H1 (cell line): ENCODE results near the gene PTH1R. TPM values are rescaled to one million over a fixed set of nuclear protein-coding genes. Genes with fewer than 3 reads are reported as not detected.

ENCODE experiments used
- CTCF ChIA-PET: fragments of 300-600 bp; sonication (Branson Sonifier 250); formaldehyde crosslinking; loops from one replicate; lab custom pipeline; 2021; ENCODE audit not compliant: partially characterized antibody; lab: Charles Lee
- POLR2A ChIA-PET: fragments of 300-600 bp; sonication (Branson Sonifier 250); formaldehyde crosslinking; loops from one replicate; lab custom pipeline; 2021; ENCODE audit warnings: inconsistent platforms; ENCODE audit not compliant: partially characterized antibody; lab: Charles Lee
- DNase-seq, 2 experiments: peaks; one replicate each; pipeline versions ENCODE4 v3.0.0 to v3.0.0-alpha.2; 2010 to 2022; ENCODE audit warnings: low spot score in 2 of 2, low read depth in 1 of 2, mixed read lengths in 1 of 2
- FAIRE-seq: peaks from 2 replicates; lab custom pipeline; 2011; peaks lifted over from hg19 to GRCh38; lab: Jason Lieb, UNC
- H2AFZ ChIP-seq: 2 replicates; pipeline ENCODE4 v1.8.1; 2012; ENCODE audit warnings: low read length, inconsistent platforms
- H2AK5ac ChIP-seq: 2 replicates; pipeline ENCODE4 v1.6.1; 2013; ENCODE audit warnings: low read depth, low read length
- H2BK120ac ChIP-seq: replicated peaks from 2 replicates; pipeline ENCODE3; 2013; ENCODE audit warnings: low read depth, low read length, inconsistent platforms
- H2BK12ac ChIP-seq: 2 replicates; pipeline ENCODE4 v1.6.1; 2013; ENCODE audit warnings: low read depth, low read length
- H2BK15ac ChIP-seq: 2 replicates; pipeline ENCODE4 v1.6.1; 2013; ENCODE audit warnings: low read length
- H2BK20ac ChIP-seq: 2 replicates; pipeline ENCODE4 v1.6.1; 2013; ENCODE audit warnings: low read length
- H2BK5ac ChIP-seq: 2 replicates; pipeline ENCODE4 v1.6.1; 2013; ENCODE audit warnings: low read depth, low read length
- H3K14ac ChIP-seq: 2 replicates; pipeline ENCODE4 v1.6.1; 2013; ENCODE audit warnings: inconsistent platforms; ENCODE audit not compliant: insufficient read length
- H3K18ac ChIP-seq: 2 replicates; pipeline ENCODE4 v1.6.1; 2013; ENCODE audit warnings: low read length; ENCODE audit errors: extremely low read depth
- H3K23ac ChIP-seq: 2 replicates; pipeline ENCODE4 v1.6.1; 2013; ENCODE audit warnings: inconsistent platforms; ENCODE audit not compliant: insufficient read length
- H3K23me2 ChIP-seq: 2 replicates; pipeline ENCODE4 v1.6.1; 2013; ENCODE audit warnings: low read depth, low read length
- H3K27ac ChIP-seq: 2 replicates; pipeline ENCODE4 v1.6.1; 2011; ENCODE audit warnings: low read depth, low read length, inconsistent platforms
- H3K27me3 ChIP-seq, 4 experiments: replicated peaks in 1 of 4; 1 replicate in 1 of 4; 2 replicates in 3 of 4; pipeline versions ENCODE4 v1.6.1 to v1.8.1; 2011 to 2013; ENCODE audit warnings: low read length in 3 of 4, mild to moderate bottlenecking in 3 of 4, inconsistent platforms in 2 of 4, mixed read lengths in 2 of 4, moderate library complexity in 1 of 4; ENCODE audit not compliant: control insufficient read depth in 3 of 4, insufficient read depth in 3 of 4; ENCODE audit errors: extremely low read depth in 1 of 4
- H3K36me3 ChIP-seq, 4 experiments: 2 replicates each; pipeline versions ENCODE4 v1.6.1 to v1.8.1; 2011 to 2013; ENCODE audit warnings: mild to moderate bottlenecking in 4 of 4, low read length in 3 of 4, moderate library complexity in 2 of 4, control low read depth in 1 of 4, inconsistent platforms in 1 of 4; ENCODE audit not compliant: insufficient read depth in 4 of 4, control insufficient read depth in 2 of 4
- H3K4ac ChIP-seq: replicated peaks from 2 replicates; pipeline ENCODE3; 2013; ENCODE audit warnings: low read length, low read depth, mixed read lengths, inconsistent platforms; ENCODE audit not compliant: insufficient read length
- H3K4me1 ChIP-seq, 4 experiments: replicated peaks in 1 of 4; 1 replicate in 1 of 4; 2 replicates in 3 of 4; pipeline versions ENCODE4 v1.6.1 to v1.8.1; 2011 to 2013; ENCODE audit warnings: low read length in 3 of 4, inconsistent platforms in 2 of 4, mixed read lengths in 1 of 4; ENCODE audit not compliant: insufficient read depth in 4 of 4, control insufficient read depth in 3 of 4
- H3K4me2 ChIP-seq, 2 experiments: 2 replicates each; pipeline versions ENCODE4 v1.6.1 to v1.8.1; 2011 to 2013; ENCODE audit warnings: low read depth in 2 of 2, low read length in 2 of 2, control low read depth in 1 of 2, inconsistent platforms in 1 of 2, mild to moderate bottlenecking in 1 of 2; ENCODE audit not compliant: insufficient read depth in 1 of 2
- H3K4me3 ChIP-seq, 4 experiments: fragments of 200-600, 300-600 bp in 1 of 4; sonication (generic), shearing (Covaris generic), sonication (Bioruptor Twin) in 1 of 4; 2 replicates each; pipeline versions ENCODE4 v1.5.1 to v1.8.1; 2011 to 2016; ENCODE audit warnings: low read length in 4 of 4, low read depth in 3 of 4, control low read depth in 2 of 4, inconsistent platforms in 2 of 4, mild to moderate bottlenecking in 2 of 4, mixed read lengths in 1 of 4, moderate library complexity in 1 of 4; ENCODE audit not compliant: insufficient read depth in 2 of 4; ENCODE audit errors: extremely low read depth in 1 of 4
- H3K56ac ChIP-seq: replicated peaks from 2 replicates; pipeline ENCODE3; 2013; ENCODE audit warnings: low read depth, mild to moderate bottlenecking, mixed read lengths, low read length, inconsistent platforms; ENCODE audit not compliant: insufficient read length
- H3K79me1 ChIP-seq: 2 replicates; pipeline ENCODE4 v1.6.1; 2013; ENCODE audit warnings: low read depth, low read length, control low read depth
- H3K79me2 ChIP-seq, 2 experiments: 2 replicates each; pipeline versions ENCODE4 v1.6.1 to v1.8.1; 2012 to 2013; ENCODE audit warnings: low read length in 2 of 2, mild to moderate bottlenecking in 2 of 2, inconsistent platforms in 1 of 2; ENCODE audit not compliant: insufficient read depth in 2 of 2, control insufficient read depth in 1 of 2
- H3K9ac ChIP-seq, 4 experiments: replicated peaks in 1 of 4; 1 replicate in 1 of 4; 2 replicates in 3 of 4; pipeline versions ENCODE4 v1.6.1 to v1.8.1; 2011 to 2013; ENCODE audit warnings: low read depth in 3 of 4, low read length in 3 of 4, control low read depth in 2 of 4, mild to moderate bottlenecking in 2 of 4, moderate library complexity in 2 of 4, inconsistent platforms in 1 of 4; ENCODE audit errors: extremely low read depth in 1 of 4
- H3K9me3 ChIP-seq, 2 experiments: 2 replicates each; pipeline versions ENCODE4 v1.6.1 to v1.8.1; 2012 to 2013; ENCODE audit warnings: mild to moderate bottlenecking in 2 of 2, moderate library complexity in 2 of 2, control low read depth in 1 of 2, inconsistent platforms in 1 of 2, low read depth in 1 of 2, low read length in 1 of 2, mixed read lengths in 1 of 2; ENCODE audit not compliant: insufficient read depth in 2 of 2
- H4K20me1 ChIP-seq, 2 experiments: replicated peaks in 1 of 2; 2 replicates each; pipeline versions ENCODE3 to v1.8.1; 2011 to 2013; ENCODE audit warnings: inconsistent platforms in 2 of 2, low read length in 2 of 2, mild to moderate bottlenecking in 1 of 2; ENCODE audit not compliant: insufficient read depth in 2 of 2, control insufficient read depth in 1 of 2
- H4K5ac ChIP-seq: 2 replicates; pipeline ENCODE4 v1.6.1; 2013; ENCODE audit warnings: low read length, low read depth, mixed read lengths, inconsistent platforms; ENCODE audit not compliant: insufficient read length
- H4K8ac ChIP-seq: 2 replicates; pipeline ENCODE4 v1.8.0; 2013; ENCODE audit warnings: mild to moderate bottlenecking, moderate library complexity, low read length, inconsistent platforms; ENCODE audit not compliant: insufficient read depth; ENCODE audit errors: extremely low read depth
- H4K91ac ChIP-seq: replicated peaks from 2 replicates; pipeline ENCODE3; 2013; ENCODE audit warnings: low read length, mixed read lengths, inconsistent platforms; ENCODE audit not compliant: insufficient read length
- BACH1 ChIP-seq: IDR thresholded peaks from 2 replicates; pipeline ENCODE4 v1.6.1; 2012; ENCODE audit warnings: low read length, improper control_type of control experiment
- CBX8 ChIP-seq: fragments of 300-800, 300-1000 bp; sonication (generic); IDR thresholded peaks from 2 replicates; pipeline ENCODE4 v1.7.1; 2016; ENCODE audit warnings: low read depth, low read length, borderline replicate concordance
- EP300 ChIP-seq, 2 experiments: IDR thresholded peaks; 1 replicate in 1 of 2; 2 replicates in 1 of 2; pipeline ENCODE4 v1.6.1; 2011 to 2012; ENCODE audit warnings: low read depth in 2 of 2, low read length in 2 of 2, mild to moderate bottlenecking in 2 of 2, borderline replicate concordance in 1 of 2, inconsistent platforms in 1 of 2, moderate library complexity in 1 of 2
- GABPA ChIP-seq: IDR thresholded peaks from 2 replicates; pipeline ENCODE4 v1.6.1; 2011; ENCODE audit warnings: mild to moderate bottlenecking, low read length, moderate library complexity, borderline replicate concordance; ENCODE audit not compliant: insufficient read depth
- KDM4A ChIP-seq: IDR thresholded peaks from one replicate; pipeline ENCODE4 v1.7.1; 2012; ENCODE audit warnings: low read depth, mild to moderate bottlenecking, moderate library complexity, low read length, inconsistent platforms; ENCODE audit not compliant: severe bottlenecking
- NRF1 ChIP-seq: IDR thresholded peaks from 2 replicates; pipeline ENCODE4 v1.6.1; 2011; ENCODE audit warnings: mild to moderate bottlenecking, low read depth, low read length, improper control_type of control experiment
- POLR2A ChIP-seq, 2 experiments: IDR thresholded peaks; 1 replicate in 1 of 2; 2 replicates in 1 of 2; pipeline ENCODE4 v1.6.1; 2011; ENCODE audit warnings: low read depth in 2 of 2, low read length in 2 of 2, mild to moderate bottlenecking in 2 of 2; ENCODE audit errors: control extremely low read depth in 1 of 2
- SAP30 ChIP-seq: fragments of 300-600 bp; sonication (generic); IDR thresholded peaks from 2 replicates; pipeline ENCODE4 v1.7.1; 2012; ENCODE audit warnings: low read length, moderate library complexity, mild to moderate bottlenecking, inconsistent platforms; ENCODE audit not compliant: insufficient read depth, insufficient replicate concordance
- SIX5 ChIP-seq: IDR thresholded peaks from 2 replicates; pipeline ENCODE4 v1.6.1; 2011; ENCODE audit warnings: mild to moderate bottlenecking, low read depth, low read length
- TAF1 ChIP-seq: IDR thresholded peaks from 2 replicates; pipeline ENCODE4 v1.6.1; 2011; ENCODE audit warnings: mild to moderate bottlenecking, low read depth, low read length
- TEAD4 ChIP-seq: IDR thresholded peaks from 2 replicates; pipeline ENCODE4 v1.6.1; 2012; ENCODE audit warnings: low read depth, low read length, inconsistent platforms, mixed read lengths
- YY1 ChIP-seq: IDR thresholded peaks from 2 replicates; pipeline ENCODE4 v1.6.1; 2011; ENCODE audit warnings: low read depth, mild to moderate bottlenecking, low read length
- whole genome bisulfite sequencing, 2 experiments: shearing (Covaris generic) in 1 of 2; methylation state at CpG; one replicate each; pipeline versions ENCODE4 v1.1.6 to v1.1.7; 2013 to 2015; ENCODE audit warnings: low lambda C conversion rate in 2 of 2, mixed read lengths in 2 of 2, inconsistent platforms in 1 of 2, low coverage in 1 of 2, missing lambda C conversion rate in 1 of 2; ENCODE audit not compliant: insufficient replicate concordance in 2 of 2, insufficient coverage in 1 of 2, insufficient read length in 1 of 2; ENCODE audit errors: extremely low coverage in 1 of 2, missing lambda C conversion rate in 1 of 2; 5-methylcytosine and 5-hydroxymethylcytosine counted together
- polyA plus RNA-seq, 7 experiments: library from polyadenylated mRNA; depleted of rRNA in 3 of 7; stranded (reverse) in 5 of 7; unstranded in 2 of 7; fragments of >200 nt in 5 of 7; fragments of 200-250 nt in 2 of 7; gene quantifications; 1 replicate in 5 of 7; 2 replicates in 1 of 7; 4 replicates in 1 of 7; pipeline versions ENCODE4 v1.2.1 to v1.2.3, GENCODE V29; 2011 to 2013; ENCODE audit warnings: missing spikeins in 2 of 7, mixed read lengths in 2 of 7
- total RNA-seq: library from RNA; stranded (reverse); fragmentation: NEBNext Ultra II Directional; extraction: Animal tissue kit (Norgen Biotek cat#: 25700); gene quantifications from 2 replicates; pipeline ENCODE4 v1.2.1, GENCODE V29; 2021

PTH1R gene
- total and polyA plus RNA-seq, 2 of the 8 experiments (the other 6 are each of a cell fraction or from before 2014, with no cell fraction given): 0.57 to 1.5 TPM

DNA sequence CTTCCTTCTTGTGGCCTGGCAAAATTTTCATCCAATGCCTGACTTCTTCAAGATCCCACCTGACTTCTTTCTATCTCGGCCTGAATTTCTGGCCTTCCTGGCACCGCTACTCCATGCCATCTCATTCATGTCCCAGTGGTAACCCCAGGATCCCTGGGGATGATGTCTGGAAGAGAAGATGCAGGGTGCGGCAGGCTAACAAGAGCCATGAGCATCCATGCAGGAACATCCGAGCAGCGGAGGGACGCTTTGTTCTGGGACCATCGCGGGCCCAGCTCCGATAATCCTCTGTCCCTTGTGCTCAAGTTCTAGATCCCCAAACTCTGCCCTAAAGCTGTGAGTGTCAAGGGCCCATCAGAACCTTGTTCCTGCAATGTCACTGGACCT, 25.2 kb upstream of the PTH1R start:
- Histone ChIP-seq H2BK120ac (no peak overlapping the region), H3K56ac (no peak overlapping the region), H4K91ac (no peak overlapping the region), H3K4ac (no peak overlapping the region), H3K4me2 (no peak overlapping the region), H3K23ac (no peak overlapping the region), H3K79me1 (0 out of 2 replicates have a peak, but pooled peaks cover 2% of the 10 kb centered on the region), H4K20me1 (no peaks in the 10 kb centered on the region), H2BK5ac (no peak overlapping the region), H3K4me1 (no peaks in the 10 kb centered on the region; a peak in 3 of 7 replicates), H3K4me3 (no peak overlapping the region), H3K27me3 (no peaks in the 10 kb centered on the region; a peak in 1 of 7 replicates), H3K23me2 (0 out of 2 replicates have a peak, but pooled peaks cover 1% of the 10 kb centered on the region), H3K18ac (no peak overlapping the region), H4K8ac (no peak overlapping the region), H2AK5ac (no peak overlapping the region; the same call in 1 of the 2 replicates), H3K14ac (no peak overlapping the region), H4K5ac (no peak overlapping the region), H3K36me3 (no peaks in the 10 kb centered on the region), H3K27ac (no peak overlapping the region), H3K9ac (no peak overlapping the region), H2BK12ac (no peak overlapping the region), H3K9me3 (no peaks in the 10 kb centered on the region), H2BK20ac (no peak overlapping the region), H3K79me2 (no peaks in the 10 kb centered on the region), H2AFZ (no peak overlapping the region), H2BK15ac (no peak overlapping the region)
- no peak for TF ChIP-seq GABPA
- no peak for TF ChIP-seq NRF1
- TF ChIP-seq KDM4A: no peak
- no peak for TF ChIP-seq TEAD4
- no peak for TF ChIP-seq TAF1
- no peak for TF ChIP-seq BACH1
- no peak for TF ChIP-seq SAP30
- TF ChIP-seq POLR2A (IDR thresholded peaks at IDR 0.05; ENCODE audit: control extremely low read depth in 1 of 2, low read depth in 2 of 2, low read length in 2 of 2): no peak
- no peak for TF ChIP-seq SIX5
- TF ChIP-seq CBX8: no peak
- no peak for TF ChIP-seq YY1
- no peak for TF ChIP-seq EP300 (IDR thresholded peaks at IDR 0.05; ENCODE audit: borderline replicate concordance in 1 of 2, low read depth in 2 of 2, low read length in 2 of 2)
- WGBS, 2 experiments: 96% methylated on average over 9 of the region's 9 CpGs; no CpG with 5 or more reads in 1 of the 2 experiments
- CTCF ChIA-PET: interaction anchor here (0.6 to 5.7 kb wide), 6 partner anchors 15 to 145 kb away, joined by 3 to 31 read pairs (median 6); no protein-coding TSS in a partner anchor
- POLR2A ChIA-PET: no interaction called here
- DNase-seq: peak in 1 of 2 experiments; percentile 17
- FAIRE-seq: no peak
